ENCODE data around the gene POLR2H.

POLR2H gene

DNA sequence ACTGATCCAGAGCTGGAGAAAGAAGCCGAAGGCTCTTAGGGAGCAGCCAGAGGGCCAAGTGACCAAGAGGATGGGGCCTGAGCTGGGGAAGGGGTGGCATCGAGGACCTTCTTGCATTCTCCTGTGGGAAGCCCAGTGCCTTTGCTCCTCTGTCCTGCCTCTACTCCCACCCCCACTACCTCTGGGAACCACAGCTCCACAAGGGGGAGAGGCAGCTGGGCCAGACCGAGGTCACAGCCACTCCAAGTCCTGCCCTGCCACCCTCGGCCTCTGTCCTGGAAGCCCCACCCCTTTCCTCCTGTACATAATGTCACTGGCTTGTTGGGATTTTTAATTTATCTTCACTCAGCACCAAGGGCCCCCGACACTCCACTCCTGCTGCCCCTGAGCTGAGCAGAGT, 27.9 kb downstream of the POLR2H start:
- DNase-seq: no peak

DNA sequence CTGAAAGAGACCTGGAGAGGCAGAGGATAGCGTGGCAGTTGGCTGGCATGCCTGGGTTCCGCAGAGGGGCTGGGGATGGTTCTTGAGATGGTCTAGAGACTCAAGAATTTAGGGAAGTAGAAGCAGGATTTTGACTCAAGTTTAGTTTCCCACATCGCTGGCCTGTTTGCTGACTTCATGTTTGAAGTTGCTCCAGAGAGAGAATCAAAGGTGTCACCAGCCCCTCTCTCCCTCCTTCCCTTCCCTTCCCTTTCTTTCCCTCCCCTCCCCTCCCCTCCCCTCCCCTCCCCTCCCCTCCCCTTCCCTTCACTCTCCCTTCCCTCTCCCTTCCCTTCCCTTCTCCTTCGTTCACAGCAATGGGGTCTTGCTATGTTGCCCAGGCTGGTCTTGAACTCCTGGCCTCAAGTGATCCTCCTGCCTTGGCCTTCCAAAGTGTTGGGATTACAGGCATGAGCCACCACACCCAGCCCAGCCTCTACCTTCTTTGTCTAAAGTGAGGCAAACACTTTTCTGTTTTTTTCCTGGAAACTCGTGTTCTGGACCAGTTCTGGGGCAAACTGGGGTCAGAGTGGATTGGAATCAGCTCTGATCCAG, 28.5 kb downstream of the POLR2H start:
- no peak for DNase-seq

DNA sequence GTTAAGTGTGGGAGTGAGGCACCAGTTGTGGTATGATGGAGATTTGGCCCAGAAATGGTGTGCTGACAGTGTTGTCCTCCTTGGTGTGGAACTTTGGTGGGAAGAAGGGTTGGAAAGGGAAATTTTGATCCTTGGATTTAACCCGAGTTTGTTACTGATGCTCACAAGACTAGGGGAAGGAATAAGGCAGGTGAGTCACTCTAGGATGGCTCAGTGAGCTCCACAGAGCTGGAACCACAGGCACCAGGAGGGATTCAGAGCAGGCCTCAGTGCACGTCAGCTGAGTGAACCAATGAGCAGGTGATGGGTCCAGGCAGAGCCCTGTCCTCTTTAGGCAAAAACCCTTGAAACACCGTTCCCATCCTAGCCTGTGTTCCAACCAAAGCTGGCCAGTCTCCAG, 29.8 kb downstream of the POLR2H start:
- DNase-seq: no peak

DNA sequence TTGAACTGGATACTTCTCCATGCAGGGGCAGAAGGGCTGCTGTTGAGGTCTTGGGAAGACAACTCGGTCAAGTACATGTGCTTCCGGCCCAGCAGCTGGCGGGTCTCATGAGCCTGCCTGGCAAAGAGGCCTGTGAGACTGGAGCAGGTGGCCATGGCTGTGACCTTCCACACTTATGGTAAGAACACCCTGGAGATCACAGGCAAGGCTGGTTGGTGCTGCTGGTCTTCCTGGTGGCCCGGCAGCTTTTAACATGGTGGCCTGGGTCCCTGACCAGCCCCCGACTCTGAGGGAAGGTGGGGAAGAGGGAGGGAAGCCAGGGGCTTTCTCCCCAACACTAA, 33.8 kb downstream of the POLR2H start:
- DNase-seq: no peak

DNA sequence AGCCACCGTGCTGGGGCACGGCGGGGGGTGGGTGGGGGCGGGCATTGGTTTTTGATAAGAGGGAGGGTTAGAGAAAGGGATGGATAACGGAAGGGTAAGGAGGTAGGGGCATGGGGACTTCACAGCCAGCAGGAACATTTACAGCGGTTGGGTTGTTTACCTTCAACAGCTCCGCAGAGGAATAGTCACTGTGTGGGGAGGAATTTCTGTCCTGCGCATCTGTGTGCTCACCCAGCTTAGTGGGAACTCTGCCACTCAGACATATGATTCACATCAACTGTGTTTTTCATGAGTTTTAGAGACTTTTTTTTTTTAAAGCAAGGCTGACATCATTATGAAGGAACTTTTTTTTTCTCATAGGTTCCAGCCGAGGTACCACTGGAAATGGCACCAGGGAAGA, 37.9 kb downstream of the POLR2H start:
- DNase-seq: peak; percentile 87

DNA sequence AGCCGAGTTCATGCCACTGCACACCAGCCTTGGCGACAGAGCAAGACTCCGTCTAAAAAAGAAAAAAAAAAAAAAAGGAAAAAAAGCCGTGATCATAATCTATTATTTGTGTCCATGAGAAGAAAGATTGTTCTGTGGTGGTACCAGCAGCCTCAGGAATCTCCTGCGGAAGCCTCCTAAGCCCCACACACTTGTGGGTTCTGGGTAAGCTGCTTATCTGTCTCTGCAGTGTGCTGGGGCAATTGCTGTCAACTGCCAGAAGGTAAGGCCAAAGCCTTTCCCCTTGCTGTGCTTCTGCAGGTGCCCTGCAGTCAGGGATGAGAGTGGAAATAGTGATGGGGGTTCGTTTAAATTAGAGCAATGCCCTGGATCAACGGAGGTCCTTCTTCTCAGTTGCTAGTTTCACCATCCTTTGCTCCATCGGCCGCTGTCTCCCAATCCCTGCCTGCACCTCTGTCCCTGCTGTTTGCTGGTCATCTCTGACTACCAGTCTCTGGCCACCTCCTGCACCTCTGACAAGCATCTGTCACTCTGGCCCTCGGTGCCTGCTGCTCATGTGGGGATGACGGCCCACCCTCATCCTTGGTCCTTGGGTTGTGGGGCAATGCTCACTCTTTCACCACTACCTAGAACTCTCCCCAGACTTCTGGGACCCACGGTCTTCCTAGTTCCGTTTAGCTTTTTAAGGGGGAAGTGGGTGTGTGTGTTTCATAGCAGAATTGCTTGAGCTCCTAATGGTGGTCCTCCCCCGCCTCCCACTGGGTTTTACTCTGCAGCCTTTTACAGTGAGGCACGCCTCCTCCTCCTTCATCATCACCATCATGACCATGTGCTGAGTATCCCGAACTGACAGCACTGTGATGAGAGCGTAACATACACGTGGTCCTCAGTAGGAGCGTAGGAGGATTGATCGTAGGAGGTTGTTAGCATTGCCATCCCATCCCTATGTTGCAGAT, 43.8 kb downstream of the POLR2H start:
- no peak for DNase-seq

DNA sequence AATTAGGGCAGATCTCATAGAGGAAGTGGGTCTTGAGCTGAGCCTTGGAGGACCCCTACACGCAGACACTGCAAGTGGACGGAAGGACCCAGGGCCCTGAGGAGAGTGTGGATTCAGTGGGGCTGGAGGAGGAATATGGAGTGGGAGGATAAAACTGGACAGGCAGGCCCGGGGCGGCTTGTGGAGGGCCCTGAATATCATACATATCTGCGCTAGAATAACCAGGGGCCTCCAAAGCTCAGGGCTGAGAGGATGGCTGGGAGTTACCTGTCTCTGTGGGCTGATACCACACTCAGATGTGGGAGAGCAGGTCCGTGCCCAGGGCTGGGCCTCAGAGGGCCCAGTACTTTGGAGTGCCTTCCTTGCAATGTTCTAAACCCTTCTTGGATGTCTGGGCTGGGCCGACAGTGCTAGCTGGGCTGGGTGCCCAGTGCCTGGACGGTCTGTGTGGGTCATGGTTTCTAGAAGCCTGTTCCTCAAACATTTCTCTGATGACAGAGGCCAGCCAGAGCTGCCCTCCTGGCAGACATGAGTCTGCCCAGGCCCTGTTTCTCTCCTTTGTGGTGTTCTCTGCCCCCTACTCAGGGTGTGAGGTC, 47.9 kb downstream of the POLR2H start:
- DNase-seq: no peak

DNA sequence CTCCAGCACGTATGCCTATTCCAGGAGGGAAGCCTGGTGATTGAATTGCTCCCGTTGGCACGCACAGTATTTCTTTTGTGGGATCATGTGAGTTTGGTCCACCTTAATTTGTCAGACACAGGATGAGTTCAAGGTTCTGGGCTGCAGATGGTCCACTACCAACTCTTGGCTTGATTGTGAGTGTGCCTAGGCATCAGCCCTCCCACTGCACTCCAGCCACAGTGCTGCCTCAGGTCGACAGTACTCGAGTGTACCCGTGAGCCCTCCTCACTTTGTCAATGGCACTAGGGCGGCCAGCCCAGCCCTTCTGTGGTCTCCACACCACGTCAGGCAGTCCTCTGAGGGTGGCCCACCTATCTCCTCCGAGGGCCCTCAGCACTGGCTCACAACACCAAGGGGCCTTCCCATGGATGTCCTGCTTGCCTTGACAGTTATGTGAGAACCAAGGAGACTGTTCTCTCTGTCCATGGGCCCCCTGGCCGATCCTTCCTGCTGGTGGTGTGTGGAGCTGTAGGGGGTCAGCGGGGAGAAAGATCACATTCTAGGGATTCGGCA, 48.5 kb downstream of the POLR2H start:
- no peak for DNase-seq

DNA sequence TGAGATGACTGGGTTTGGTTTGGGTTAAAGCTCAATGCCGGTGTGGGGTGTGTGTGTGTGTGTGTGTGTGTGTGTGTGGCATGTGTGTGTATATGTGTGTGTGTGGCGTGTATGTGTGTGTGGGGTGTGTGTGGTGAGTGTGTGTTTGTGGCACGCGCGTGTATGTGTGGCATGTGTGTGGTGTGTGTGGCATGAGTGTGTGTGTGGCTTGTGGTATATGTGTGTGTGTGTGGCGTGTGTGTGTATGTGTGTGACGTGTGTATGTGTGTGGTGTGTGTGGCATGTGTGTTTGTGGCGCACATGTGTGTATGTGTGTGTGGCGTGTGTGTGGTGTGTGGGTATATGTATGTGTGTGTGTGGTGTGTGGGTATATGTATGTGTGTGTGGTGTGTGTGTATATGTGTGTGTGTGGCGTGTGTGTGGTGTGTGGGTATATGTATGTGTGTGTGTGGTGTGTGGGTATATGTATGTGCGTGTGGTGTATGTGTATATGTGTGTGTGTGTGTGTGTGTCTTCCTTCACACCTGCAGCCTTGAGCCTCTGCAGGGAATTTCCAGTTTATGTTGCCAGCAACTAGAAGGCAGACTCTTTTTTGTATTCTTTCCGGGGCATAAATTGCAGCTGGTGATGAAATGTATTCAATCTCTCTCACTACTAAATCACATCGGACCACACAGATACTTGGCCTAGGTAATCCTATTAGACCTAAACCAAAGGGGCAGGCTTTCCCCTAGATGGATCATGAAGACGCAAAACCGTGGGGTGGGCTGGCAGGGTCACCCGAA, 53.1 kb downstream of the POLR2H start:
- no peak for DNase-seq

DNA sequence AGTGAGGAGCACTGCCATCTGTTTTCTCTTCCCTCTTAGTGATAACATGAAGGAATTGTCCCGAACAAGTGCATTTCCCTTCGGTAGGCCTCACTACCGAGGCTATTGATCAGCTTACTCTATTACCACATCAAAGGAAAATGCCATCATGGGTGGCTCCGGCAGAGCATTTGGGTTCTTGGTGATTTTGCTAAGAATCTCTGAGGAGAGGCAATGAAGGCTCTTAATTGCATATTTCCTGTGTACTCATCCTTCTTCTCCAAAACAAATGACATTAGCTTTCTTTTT, 53.6 kb downstream of the POLR2H start:
- no peak for DNase-seq

DNA sequence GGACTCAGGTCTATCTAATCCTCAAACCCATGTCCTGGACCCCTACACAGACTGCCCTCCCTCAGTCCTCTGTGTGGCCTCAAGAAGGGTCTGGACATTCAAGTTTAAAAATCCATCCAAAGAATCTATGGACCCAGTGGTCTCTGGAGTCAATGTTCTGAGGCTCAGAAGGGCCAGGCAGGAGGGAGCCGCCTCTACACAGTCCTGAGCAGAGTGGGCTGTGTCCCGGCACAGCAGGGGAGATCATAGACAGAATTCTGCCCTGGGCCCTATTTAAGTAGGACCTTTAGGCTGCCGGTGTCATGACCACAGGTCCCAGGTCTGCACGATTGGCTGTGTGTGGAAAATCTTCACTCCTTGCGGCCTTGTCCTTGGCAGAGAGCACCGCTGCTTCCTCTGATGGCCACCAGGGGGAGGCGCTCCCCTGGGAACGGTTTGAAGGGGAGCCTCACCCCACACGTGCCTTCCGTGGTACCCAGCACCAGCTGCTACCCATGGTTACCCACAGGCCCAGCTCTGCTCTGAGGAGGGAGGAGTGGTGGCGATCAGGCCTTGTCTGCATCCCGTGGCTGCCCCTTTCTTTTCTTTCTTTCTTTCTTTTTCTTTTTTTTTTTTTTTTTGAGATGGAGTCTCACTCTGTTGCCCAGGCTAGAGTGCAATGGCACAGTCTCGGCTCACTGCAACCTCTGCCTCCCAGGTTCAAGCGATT, 56.3 kb downstream of the POLR2H start:
- DNase-seq: peak; percentile 66
